Measurements from ENCODE around the gene CNR2.

Gene CNR2

DNA sequence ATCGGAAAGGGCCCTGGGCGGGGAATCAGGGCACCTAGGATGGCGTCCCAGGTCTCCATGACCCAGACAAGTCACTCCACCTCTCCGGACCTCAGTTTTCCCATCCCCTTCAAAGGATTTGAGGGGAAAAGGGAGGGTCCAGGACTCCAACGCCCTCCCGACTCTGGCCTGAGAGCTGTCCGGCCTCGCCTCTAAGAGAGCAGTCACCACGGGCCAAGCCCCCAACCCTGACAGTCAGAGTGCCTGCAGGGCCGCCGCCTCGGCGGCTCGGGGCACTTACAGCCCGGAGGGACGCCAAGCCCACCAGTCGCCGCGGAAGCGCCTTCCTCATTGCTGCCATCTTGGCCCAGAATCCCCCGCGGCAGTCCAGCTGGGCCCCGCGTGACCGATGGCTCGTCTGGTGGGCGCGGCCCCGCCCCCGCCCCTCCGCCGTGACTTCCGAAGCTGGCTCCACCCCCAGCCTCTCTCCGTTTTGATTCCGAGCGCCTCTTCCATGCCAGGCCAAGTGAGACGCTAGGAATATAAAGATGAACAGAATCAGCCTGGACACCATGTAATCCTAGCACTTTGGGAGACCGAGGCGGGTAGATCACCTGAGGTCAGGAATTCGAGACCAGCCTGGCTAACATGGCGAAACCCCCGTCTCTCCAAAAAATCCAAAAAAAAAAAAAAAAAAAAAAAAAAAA, 87.9 kb downstream of the CNR2 start, which contains the start of gene HMGCL:
Gene HMGCL, minus strand, starts transcription at position 354 of the 686 bp plus-strand sequence. Its CDS starts 14 bp downstream, at position 340.
- intact Hi-C loops (cut with micrococcal nuclease): loop anchor here (2.0 kb wide), 2 partner anchors 14 kb away; no protein-coding TSS in a partner anchor
- H3K36me3 Mint-ChIP-seq (ENCODE audit: low read depth): peaks cover 13% of the 10 kb centered on the region
- H3K27me3 Mint-ChIP-seq: no peaks in the 10 kb centered on the region
- peaks cover 38% of the 10 kb centered on the region for H3K4me1 Mint-ChIP-seq (ENCODE audit: low read depth)
- H3K9me3 Mint-ChIP-seq: no peaks in the 10 kb centered on the region
- H3K4me3 Mint-ChIP-seq: peak within 1 kb of the TSS; percentile 91
- H3K27ac Mint-ChIP-seq: peak within 1 kb of the TSS; percentile 99

DNA sequence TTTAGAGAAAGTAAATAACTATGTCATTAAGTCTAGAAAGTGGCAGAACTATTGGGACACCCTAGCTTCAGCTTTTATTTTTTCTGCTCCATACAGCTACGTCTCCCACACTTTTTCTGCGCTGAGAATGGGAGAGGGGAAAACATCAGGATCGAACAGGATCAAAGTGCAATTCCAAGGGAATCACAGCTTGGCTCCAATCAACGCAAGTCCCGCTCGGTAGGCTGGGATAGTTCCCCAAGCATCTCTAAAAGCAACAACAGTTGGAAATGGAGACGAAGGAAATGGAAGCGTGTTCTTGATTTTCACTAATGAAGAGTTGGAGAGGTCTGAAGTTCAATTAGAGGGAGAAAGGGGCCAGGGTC, 88.5 kb downstream of the CNR2 start:
- no peaks in the 10 kb centered on the region for H3K9me3 Mint-ChIP-seq
- H3K4me3 Mint-ChIP-seq: peak overlapping the region; percentile 91
- intact Hi-C loops (cut with micrococcal nuclease): loop anchor here (2.0 kb wide), 2 partner anchors 14 kb away; no protein-coding TSS in a partner anchor
- peak overlapping the region; percentile 99 for H3K27ac Mint-ChIP-seq
- H3K36me3 Mint-ChIP-seq (ENCODE audit: low read depth): peaks cover 17% of the 10 kb centered on the region
- no peaks in the 10 kb centered on the region for H3K27me3 Mint-ChIP-seq
- H3K4me1 Mint-ChIP-seq (ENCODE audit: low read depth): peaks cover 40% of the 10 kb centered on the region

DNA sequence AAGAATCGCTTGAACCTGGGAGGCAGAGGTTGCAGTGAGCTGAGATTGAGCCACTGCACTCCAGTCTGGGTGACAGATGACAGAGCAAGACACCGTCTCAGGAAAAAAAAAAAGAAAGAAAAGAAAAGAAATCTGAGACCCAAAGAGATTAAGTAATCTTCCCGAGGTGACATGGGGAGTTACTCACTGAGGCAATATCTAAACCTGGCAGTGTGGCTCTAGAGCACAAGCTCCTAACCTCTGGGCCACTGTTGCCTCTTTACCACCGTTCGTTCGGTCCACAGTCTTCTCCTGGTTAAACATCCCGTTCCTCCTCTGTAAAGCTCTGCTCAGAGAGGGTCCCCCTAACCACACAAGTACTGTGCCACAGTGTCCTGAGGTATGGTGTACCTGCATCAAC, 89.4 kb downstream of the CNR2 start:
- intact Hi-C loops (cut with micrococcal nuclease): loop anchor here (2.0 kb wide), 2 partner anchors 13 to 15 kb away; no protein-coding TSS in a partner anchor
- Mint-ChIP-seq H3K36me3 (ENCODE audit: low read depth) (peaks cover 18% of the 10 kb centered on the region), H3K9me3 (no peaks in the 10 kb centered on the region), H3K4me1 (ENCODE audit: low read depth) (peaks cover 40% of the 10 kb centered on the region), H3K4me3 (peak overlapping the region; percentile 91), H3K27me3 (no peaks in the 10 kb centered on the region), H3K27ac (no peak overlapping the region)
